Mucosa of descending colon (tissue), 3 donors: Measurements from ENCODE around the gene PDAP1. TPM values are rescaled to one million over a fixed set of nuclear protein-coding genes. Genes with fewer than 3 reads are reported as not detected.
A peak's percentile ranks its signal among the peaks of the same experiment; 100 is the strongest.

ENCODE experiments used
- ATAC-seq: fragments of 200-7000 bp; cut with Tn5 transposase; one replicate; pipeline ENCODE4 v1.9.1; 2020; ENCODE audit warnings: mild to moderate bottlenecking, moderate library complexity
- DNase-seq, 3 donors: peaks; one replicate each; pipeline ENCODE4 v3.0.0-alpha.2; 2020
- H3K36me3 ChIP-seq: fragments of 200-600 bp; one replicate; pipeline ENCODE4 v1.8.0; 2021; ENCODE audit warnings: low read depth, mild to moderate bottlenecking
- H3K4me1 ChIP-seq: fragments of 200-600 bp; one replicate; pipeline ENCODE4 v1.8.0; 2021; ENCODE audit warnings: low read depth, mild to moderate bottlenecking
- H3K4me3 ChIP-seq: fragments of 200-600 bp; one replicate; pipeline ENCODE4 v1.8.0; 2021; ENCODE audit warnings: mild to moderate bottlenecking
- H3K9me3 ChIP-seq: fragments of 200-600 bp; one replicate; pipeline ENCODE4 v1.8.0; 2021; ENCODE audit warnings: mild to moderate bottlenecking
- CTCF ChIP-seq: fragments of 200-600 bp; IDR thresholded peaks from one replicate; pipeline ENCODE4 v1.8.0; 2022; ENCODE audit warnings: antibody characterized with exemption, mild to moderate bottlenecking
- intact Hi-C, 2 donors: fragments of 100-400 bp; cut with DNase I in 1 of 2; cut with micrococcal nuclease in 1 of 2; formaldehyde crosslinking; loops; one replicate each; pipeline versions ENCODE4 v1.11.0 to v1.11.1; 2022; cut with DNase I, micrococcal nuclease
- total RNA-seq, 3 donors: library from RNA; stranded (reverse); fragmentation: NEBNext Ultra II Directional in 2 of 3; extraction: Animal tissue kit (Norgen Biotek cat#: 25700) in 2 of 3; gene quantifications; one replicate each; pipeline versions ENCODE4 v1.2.1 to v1.2.4, GENCODE V29; 2021 to 2023
- donor health status: DM: no; HTN: no; CAD: no; lungs with moderate emphysema.
- donor health status: DM: no; HTN: no; CAD: no.
- donor health status: DM: no; HTN: yes; CAD: no.

PDAP1 gene
- total RNA-seq, 3 donors from 2014 or later: 72.8 to 90.9 (median 90.7) TPM

GRCh38 chr7:99371376-99371920 is 36.9 kb downstream of the PDAP1 start:
- peaks cover 14% of the 10 kb centered on the region for H3K4me1 ChIP-seq
- H3K4me3 ChIP-seq: no peak overlapping the region
- intact Hi-C loops: no loop called here
- DNase-seq (no peak), ATAC-seq (no peak)
- no peaks in the 10 kb centered on the region for H3K9me3 ChIP-seq
- no peak for TF ChIP-seq CTCF
- H3K36me3 ChIP-seq: no peaks in the 10 kb centered on the region

GRCh38 chr7:99369767-99370391 is 38.5 kb downstream of the PDAP1 start:
- Histone ChIP-seq H3K4me1 (peaks cover 3% of the 10 kb centered on the region), H3K4me3 (no peak overlapping the region), H3K9me3 (no peaks in the 10 kb centered on the region), H3K36me3 (no peaks in the 10 kb centered on the region)
- no peak for TF ChIP-seq CTCF
- intact Hi-C loops: no loop called here
- no peak for ATAC-seq
- DNase-seq: no peak

DNA sequence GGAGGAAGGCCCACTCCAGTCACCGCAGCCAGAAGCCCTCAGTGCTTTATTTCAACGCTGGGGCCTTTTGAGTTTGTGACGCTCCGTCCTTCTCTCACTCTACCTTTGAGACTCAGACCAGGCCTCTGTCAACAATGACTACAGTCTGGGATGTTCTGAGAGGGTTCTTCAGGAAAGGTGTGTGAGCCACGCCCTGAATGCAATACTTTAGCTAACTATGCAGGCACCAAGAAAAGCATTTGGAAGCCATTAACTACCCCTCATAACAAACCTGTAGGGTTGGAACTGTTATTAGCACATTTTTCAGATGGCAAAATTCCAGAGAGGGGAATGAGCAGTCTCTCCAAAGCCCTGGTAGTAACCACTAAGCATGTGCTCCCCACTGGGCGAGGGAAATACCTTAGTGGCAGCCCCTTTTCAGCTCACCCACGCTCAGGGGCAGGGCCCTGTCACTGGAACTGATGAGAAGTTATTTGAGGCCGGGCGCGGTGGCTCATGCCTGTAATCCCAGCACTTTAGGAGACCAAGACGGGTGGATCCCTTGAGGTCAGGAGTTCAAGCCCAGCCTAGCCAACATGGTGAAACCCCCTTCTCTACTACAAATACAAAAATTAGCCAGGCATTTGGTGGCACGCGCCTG is 39.5 kb downstream of the PDAP1 start:
- DNase-seq: no peak

GRCh38 chr7:99366646-99367045 is 41.8 kb downstream of the PDAP1 start:
- Histone ChIP-seq H3K36me3 (peaks cover 4% of the 10 kb centered on the region), H3K4me3 (no peak overlapping the region), H3K4me1 (no peaks in the 10 kb centered on the region), H3K9me3 (no peaks in the 10 kb centered on the region)
- intact Hi-C loops: no loop called here
- DNase-seq: no peak
- ATAC-seq: no peak
- TF ChIP-seq CTCF: no peak

More for the DNA sequence above, 39.5 kb downstream of the PDAP1 start:
- intact Hi-C loops: no loop called here
- Histone ChIP-seq H3K4me3 (no peak overlapping the region), H3K9me3 (no peaks in the 10 kb centered on the region), H3K36me3 (peaks cover 4% of the 10 kb centered on the region), H3K4me1 (peaks cover 3% of the 10 kb centered on the region)
- ATAC-seq: no peak
- no peak for TF ChIP-seq CTCF

GRCh38 chr7:99365318-99366141 is 42.9 kb downstream of the PDAP1 start:
- TF ChIP-seq CTCF: peak; percentile 60
- intact Hi-C loops: no loop called here
- ATAC-seq (peak; percentile 97), DNase-seq (peak; percentile 81 to 89 (median 87))
- H3K9me3 ChIP-seq: no peaks in the 10 kb centered on the region
- H3K4me3 ChIP-seq: no peak overlapping the region
- peaks cover 4% of the 10 kb centered on the region for H3K36me3 ChIP-seq
- H3K4me1 ChIP-seq: no peaks in the 10 kb centered on the region
